Activated naive CD8-positive, alpha-beta T cell (primary cell): ENCODE measurements around the gene CCDC183.
A peak's percentile ranks its signal among the peaks of the same experiment; 100 is the strongest.

Source experiments
- H3K27ac Mint-ChIP-seq: one replicate; pipeline ENCODE4 v1.8.0; 2021; ENCODE audit warnings: mixed read lengths
- H3K27me3 Mint-ChIP-seq: one replicate; pipeline ENCODE4 v1.8.0; 2021; ENCODE audit warnings: mixed read lengths
- H3K36me3 Mint-ChIP-seq: one replicate; pipeline ENCODE4 v1.8.0; 2021; ENCODE audit warnings: mixed read lengths
- H3K4me1 Mint-ChIP-seq: one replicate; pipeline ENCODE4 v1.8.0; 2021; ENCODE audit warnings: low read depth, mixed read lengths
- H3K4me3 Mint-ChIP-seq: one replicate; pipeline ENCODE4 v1.8.0; 2021; ENCODE audit warnings: mild to moderate bottlenecking, mixed read lengths
- H3K9me3 Mint-ChIP-seq: one replicate; pipeline ENCODE4 v1.8.0; 2021; ENCODE audit warnings: low read depth, mixed read lengths

The CCDC183 gene

DNA sequence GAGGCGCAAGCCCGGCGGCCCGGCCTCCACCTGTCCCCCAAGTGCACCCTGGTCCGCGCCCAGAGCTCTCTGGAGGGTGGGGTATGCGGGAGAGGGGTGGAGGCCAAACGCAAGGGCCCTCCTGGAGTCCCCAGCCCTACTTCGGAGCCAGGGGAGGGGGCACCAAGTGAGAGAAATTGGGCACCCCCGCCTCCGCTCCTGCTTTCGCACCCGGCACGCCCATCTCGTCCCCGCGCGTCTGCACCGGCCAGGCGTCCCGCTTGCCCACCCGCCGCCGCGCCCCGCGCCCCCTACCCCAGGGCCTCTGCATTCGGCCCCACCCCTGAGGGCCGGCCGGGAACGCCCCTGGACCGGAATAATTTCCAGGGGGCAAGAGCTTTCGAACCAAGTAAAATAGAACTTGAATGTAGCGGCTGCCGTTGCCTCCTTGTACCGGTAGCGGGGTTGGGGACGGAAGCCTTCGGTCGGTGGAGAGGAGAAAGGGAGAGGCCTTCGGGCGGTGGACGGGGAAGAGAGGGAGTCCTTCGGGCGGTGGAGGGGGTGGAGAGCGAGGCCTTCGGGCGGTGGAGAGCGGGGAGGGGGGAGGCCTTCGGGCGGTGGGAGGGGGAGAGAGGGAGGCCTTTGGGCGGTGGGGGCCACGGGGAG lies 52.4 kb downstream of the CCDC183 start:
- peaks cover 3% of the 10 kb centered on the region for H3K27me3 Mint-ChIP-seq

DNA sequence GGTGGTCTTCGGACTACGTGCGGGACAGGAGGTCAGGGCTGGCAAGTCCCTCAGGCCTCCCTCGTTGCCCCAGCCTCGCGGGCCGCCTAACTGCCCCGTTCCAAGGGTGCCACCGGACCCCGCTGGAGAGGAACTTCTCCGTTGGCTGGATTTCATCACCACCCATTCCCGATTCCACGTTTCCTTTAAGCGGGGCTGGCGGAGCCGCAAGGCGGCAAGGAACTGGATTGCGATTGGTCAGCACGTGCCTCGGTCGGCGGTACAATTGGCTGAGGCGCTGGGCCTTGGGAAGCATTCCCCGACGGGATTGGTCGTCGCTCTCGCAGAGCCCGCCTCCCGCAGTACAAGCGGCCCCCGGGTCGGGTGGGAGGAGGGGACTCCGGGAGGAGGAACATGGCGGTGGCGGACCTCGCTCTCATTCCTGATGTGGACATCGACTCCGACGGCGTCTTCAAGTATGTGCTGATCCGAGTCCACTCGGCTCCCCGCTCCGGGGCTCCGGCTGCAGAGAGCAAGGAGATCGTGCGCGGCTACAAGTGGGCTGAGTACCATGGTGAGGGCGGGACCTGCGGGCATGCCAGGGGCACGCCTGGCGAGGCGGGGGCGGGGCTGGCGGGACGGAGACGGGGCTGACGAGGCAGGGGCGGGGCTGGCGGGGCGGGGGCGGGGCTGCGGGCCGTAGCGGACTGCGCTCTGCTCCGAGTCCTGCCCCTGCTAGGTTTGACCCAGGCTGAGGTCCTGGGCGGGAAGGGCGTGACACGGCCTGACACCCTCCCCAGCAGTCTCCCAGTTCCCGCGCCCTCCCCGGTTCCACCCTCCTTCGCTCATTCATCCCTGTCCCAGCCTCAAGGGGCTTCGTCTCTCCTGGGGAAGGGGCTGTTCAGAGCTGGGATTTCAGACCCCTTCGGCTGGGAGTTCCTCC lies 53.2 kb downstream of the CCDC183 start, which contains the start of gene PHPT1:
Gene PHPT1, plus strand, starts transcription at position 372 of the 922 bp plus-strand sequence. Its CDS starts 22 bp downstream, at position 394.
- Mint-ChIP-seq H3K4me1 (peaks cover 5% of the 10 kb centered on the region), H3K36me3 (no peaks in the 10 kb centered on the region), H3K27ac (peak within 1 kb of the TSS; percentile 86), H3K27me3 (peaks cover 3% of the 10 kb centered on the region), H3K4me3 (peak within 1 kb of the TSS; percentile 90), H3K9me3 (no peaks in the 10 kb centered on the region)

More for the DNA sequence above, 52.4 kb downstream of the CCDC183 start:
- no peaks in the 10 kb centered on the region for H3K36me3 Mint-ChIP-seq
- H3K4me1 Mint-ChIP-seq: peaks cover 7% of the 10 kb centered on the region
- H3K4me3 Mint-ChIP-seq: peak overlapping the region; percentile 90
- no peaks in the 10 kb centered on the region for H3K9me3 Mint-ChIP-seq
- H3K27ac Mint-ChIP-seq: no peak overlapping the region

DNA sequence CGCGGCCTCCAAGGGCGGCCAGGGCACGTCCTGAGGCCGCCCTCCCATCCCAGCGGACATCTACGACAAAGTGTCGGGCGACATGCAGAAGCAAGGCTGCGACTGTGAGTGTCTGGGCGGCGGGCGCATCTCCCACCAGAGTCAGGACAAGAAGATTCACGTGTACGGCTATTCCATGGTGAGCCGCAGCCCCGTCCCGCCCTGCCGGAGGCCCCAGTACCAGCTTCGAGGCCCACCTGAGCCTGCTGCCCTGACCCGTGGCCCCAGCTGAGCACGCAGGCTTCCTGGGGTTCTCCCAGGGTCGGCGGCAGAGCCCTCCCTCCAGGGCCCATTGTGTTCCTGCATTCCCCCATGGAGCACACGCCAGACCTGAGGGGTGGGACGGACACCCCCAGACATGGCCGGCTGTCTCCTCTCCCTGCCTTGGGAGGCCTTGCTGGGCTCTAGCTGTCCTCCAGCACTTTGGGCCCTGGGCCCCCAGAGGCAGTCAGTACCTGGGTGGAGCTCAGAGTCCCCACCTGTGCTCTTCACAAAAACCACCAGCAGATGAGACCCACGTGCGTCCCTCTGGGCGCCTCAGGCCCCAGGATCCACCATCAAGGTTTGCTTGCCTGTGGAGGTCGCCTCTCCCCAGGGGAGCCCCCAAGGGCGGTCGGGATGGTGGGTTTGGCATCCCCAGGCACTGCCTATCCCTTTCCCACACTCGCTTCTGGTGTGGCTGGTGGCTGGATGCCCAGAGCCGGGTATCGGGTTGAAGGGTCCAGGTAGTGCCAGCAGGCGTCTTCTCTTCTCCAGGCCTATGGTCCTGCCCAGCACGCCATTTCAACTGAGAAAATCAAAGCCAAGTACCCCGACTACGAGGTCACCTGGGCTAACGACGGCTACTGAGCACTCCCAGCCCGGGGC lies 54.1 kb downstream of the CCDC183 start:
- H3K4me1 Mint-ChIP-seq: peaks cover 4% of the 10 kb centered on the region
- no peaks in the 10 kb centered on the region for H3K36me3 Mint-ChIP-seq
- no peaks in the 10 kb centered on the region for H3K9me3 Mint-ChIP-seq
- H3K27ac Mint-ChIP-seq: peak overlapping the region; percentile 66
- H3K27me3 Mint-ChIP-seq: peaks cover 3% of the 10 kb centered on the region
- peak overlapping the region; percentile 87 for H3K4me3 Mint-ChIP-seq

- Mint-ChIP-seq H3K36me3 (no peaks in the 10 kb centered on the region), H3K4me3 (peak overlapping the region; percentile 27), H3K27ac (no peak overlapping the region), H3K9me3 (no peaks in the 10 kb centered on the region), H3K27me3 (peaks cover 3% of the 10 kb centered on the region), H3K4me1 (peaks cover 4% of the 10 kb centered on the region)
Measured at GRCh38 chr9:136850866-136851775, 55.0 kb downstream of the CCDC183 start.

GRCh38 chr9:136851941-136852663 lies 56.0 kb downstream of the CCDC183 start, which contains the start of gene MAMDC4:
MAMDC4 (plus strand) TSS chr9:136852346; CDS start chr9:136852417, 71 bp downstream.
- H3K27ac Mint-ChIP-seq: no peak within 1 kb of the TSS
- no peaks in the 10 kb centered on the region for H3K36me3 Mint-ChIP-seq

GRCh38 chr9:136852664-136853595 lies 56.8 kb downstream of the CCDC183 start:
- H3K36me3 Mint-ChIP-seq: no peaks in the 10 kb centered on the region
- peaks cover 2% of the 10 kb centered on the region for H3K4me1 Mint-ChIP-seq
- no peaks in the 10 kb centered on the region for H3K27me3 Mint-ChIP-seq
- H3K9me3 Mint-ChIP-seq: no peaks in the 10 kb centered on the region
- no peak overlapping the region for H3K27ac Mint-ChIP-seq
- H3K4me3 Mint-ChIP-seq: no peak overlapping the region

More at GRCh38 chr9:136851941-136852663, 56.0 kb downstream of the CCDC183 start, which contains the start of gene MAMDC4:
- Mint-ChIP-seq H3K4me1 (peaks cover 2% of the 10 kb centered on the region), H3K4me3 (no peak within 1 kb of the TSS), H3K9me3 (no peaks in the 10 kb centered on the region), H3K27me3 (peaks cover 1% of the 10 kb centered on the region)

- Mint-ChIP-seq H3K27ac (no peak overlapping the region), H3K9me3 (no peaks in the 10 kb centered on the region), H3K4me3 (no peak overlapping the region), H3K36me3 (no peaks in the 10 kb centered on the region), H3K27me3 (no peaks in the 10 kb centered on the region), H3K4me1 (peaks cover 2% of the 10 kb centered on the region)
Measured at GRCh38 chr9:136853596-136854112, 57.5 kb downstream of the CCDC183 start.

DNA sequence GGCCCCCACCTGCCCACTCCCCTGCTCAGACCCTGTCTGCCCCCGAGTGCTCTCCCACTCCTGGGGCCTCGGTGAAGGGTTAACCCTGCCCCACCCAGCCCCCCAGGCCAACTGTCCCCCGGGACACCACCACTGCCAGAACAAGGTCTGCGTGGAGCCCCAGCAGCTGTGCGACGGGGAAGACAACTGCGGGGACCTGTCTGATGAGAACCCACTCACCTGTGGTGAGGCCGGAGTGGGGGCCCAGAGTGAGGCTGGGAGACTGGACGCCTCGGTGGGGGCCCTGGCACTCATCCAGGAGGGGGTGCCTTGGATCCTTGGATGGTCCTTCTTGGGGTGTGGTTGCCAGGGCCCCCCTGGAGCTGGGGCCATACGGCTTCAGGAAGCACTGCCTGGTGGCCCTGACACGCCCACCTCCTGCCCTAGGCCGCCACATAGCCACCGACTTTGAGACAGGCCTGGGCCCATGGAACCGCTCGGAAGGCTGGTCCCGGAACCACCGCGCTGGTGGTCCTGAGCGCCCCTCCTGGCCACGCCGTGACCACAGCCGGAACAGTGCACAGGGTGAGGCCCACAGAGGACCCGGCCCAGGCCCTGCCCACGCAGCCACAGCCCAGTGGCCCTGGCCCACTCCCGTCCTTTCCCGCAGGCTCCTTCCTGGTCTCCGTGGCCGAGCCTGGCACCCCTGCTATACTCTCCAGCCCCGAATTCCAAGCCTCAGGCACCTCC lies 58.1 kb downstream of the CCDC183 start:
- Mint-ChIP-seq H3K9me3 (no peaks in the 10 kb centered on the region), H3K36me3 (no peaks in the 10 kb centered on the region), H3K27ac (no peak overlapping the region), H3K4me3 (no peak overlapping the region), H3K27me3 (no peaks in the 10 kb centered on the region), H3K4me1 (peaks cover 2% of the 10 kb centered on the region)

DNA sequence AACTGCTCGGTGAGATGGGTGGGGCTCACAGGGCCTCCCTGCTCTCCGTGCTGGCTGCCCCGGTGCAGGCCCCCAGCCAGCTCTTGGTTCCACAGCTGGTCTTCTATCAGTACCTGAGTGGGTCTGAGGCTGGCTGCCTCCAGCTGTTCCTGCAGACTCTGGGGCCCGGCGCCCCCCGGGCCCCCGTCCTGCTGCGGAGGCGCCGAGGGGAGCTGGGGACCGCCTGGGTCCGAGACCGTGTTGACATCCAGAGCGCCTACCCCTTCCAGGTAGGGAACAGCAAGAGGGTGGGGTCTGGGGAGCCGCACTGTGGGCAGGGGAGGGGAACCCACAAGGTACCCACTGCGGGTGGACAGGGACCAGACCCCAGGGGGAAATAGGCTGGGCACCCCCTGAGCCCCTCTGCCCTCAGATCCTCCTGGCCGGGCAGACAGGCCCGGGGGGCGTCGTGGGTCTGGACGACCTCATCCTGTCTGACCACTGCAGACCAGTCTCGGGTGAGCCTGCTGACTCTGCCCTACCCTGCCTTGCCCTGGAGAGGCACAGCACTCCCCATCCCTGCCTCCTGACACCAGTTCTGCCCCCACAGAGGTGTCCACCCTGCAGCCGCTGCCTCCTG lies 58.8 kb downstream of the CCDC183 start:
- H3K9me3 Mint-ChIP-seq: no peaks in the 10 kb centered on the region
- H3K27ac Mint-ChIP-seq: no peak overlapping the region
- H3K36me3 Mint-ChIP-seq: no peaks in the 10 kb centered on the region
- no peaks in the 10 kb centered on the region for H3K27me3 Mint-ChIP-seq
- H3K4me3 Mint-ChIP-seq: no peak overlapping the region
- peaks cover 2% of the 10 kb centered on the region for H3K4me1 Mint-ChIP-seq

GRCh38 chr9:136855461-136856078 lies 59.4 kb downstream of the CCDC183 start:
- Mint-ChIP-seq H3K4me3 (no peak overlapping the region), H3K36me3 (no peaks in the 10 kb centered on the region), H3K9me3 (no peaks in the 10 kb centered on the region), H3K27ac (no peak overlapping the region), H3K4me1 (no peaks in the 10 kb centered on the region), H3K27me3 (no peaks in the 10 kb centered on the region)

GRCh38 chr9:136856079-136856476 lies 59.9 kb downstream of the CCDC183 start:
- Mint-ChIP-seq H3K9me3 (no peaks in the 10 kb centered on the region), H3K27ac (no peak overlapping the region), H3K4me1 (no peaks in the 10 kb centered on the region), H3K4me3 (no peak overlapping the region), H3K27me3 (no peaks in the 10 kb centered on the region), H3K36me3 (no peaks in the 10 kb centered on the region)
